Measurements from ENCODE around the gene FBXO33.

Gene FBXO33

DNA sequence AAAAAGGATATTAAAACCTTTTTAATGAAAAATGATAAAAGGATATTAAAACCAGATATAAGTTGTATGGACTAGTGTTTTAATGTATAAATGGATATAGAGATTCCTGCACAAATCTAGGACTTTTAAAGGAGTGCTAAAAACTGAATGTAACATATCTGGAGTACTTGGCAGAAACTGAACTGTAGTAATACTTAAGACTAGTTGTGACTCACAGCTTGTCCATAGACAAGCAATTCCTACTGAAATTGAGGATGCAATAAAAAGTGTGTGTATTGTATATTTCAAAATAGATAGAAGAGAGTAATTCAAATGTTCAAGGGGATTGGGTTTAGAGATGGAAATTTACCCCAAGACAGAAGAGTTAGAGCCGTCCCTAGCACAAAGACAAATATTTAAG lies 59.6 kb downstream of the FBXO33 start:
- TF ChIP-seq, protein P1, sequence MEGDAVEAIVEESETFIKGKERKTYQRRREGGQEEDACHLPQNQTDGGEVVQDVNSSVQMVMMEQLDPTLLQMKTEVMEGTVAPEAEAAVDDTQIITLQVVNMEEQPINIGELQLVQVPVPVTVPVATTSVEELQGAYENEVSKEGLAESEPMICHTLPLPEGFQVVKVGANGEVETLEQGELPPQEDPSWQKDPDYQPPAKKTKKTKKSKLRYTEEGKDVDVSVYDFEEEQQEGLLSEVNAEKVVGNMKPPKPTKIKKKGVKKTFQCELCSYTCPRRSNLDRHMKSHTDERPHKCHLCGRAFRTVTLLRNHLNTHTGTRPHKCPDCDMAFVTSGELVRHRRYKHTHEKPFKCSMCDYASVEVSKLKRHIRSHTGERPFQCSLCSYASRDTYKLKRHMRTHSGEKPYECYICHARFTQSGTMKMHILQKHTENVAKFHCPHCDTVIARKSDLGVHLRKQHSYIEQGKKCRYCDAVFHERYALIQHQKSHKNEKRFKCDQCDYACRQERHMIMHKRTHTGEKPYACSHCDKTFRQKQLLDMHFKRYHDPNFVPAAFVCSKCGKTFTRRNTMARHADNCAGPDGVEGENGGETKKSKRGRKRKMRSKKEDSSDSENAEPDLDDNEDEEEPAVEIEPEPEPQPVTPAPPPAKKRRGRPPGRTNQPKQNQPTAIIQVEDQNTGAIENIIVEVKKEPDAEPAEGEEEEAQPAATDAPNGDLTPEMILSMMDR (IDR thresholded peaks at IDR 0.05) = no peak
- TF ChIP-seq ZFX (IDR thresholded peaks at IDR 0.05; ENCODE audit: borderline replicate concordance) = no peak
- no peak overlapping the region for H3K27ac ChIP-seq

DNA sequence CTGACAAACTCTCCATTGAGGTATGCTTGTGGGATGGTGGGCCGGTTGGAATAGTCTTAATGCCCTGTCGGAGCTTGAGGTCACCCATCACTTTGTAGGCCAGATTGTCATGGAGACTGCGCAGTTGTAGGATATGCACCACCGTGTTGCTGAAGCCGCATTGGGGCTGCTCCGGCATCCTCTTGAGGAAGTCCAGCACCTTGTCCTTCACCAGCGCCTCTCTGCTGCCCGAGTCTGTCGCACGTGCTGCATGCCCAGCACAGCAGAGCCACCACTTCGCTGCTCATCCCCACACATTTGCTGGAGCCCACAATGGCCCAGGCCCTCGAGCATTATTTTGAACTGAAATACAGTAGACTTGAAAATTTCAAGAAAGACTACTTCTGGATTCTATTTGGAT lies 61.8 kb downstream of the FBXO33 start:
- H3K27ac ChIP-seq = no peak overlapping the region
- no peak for TF ChIP-seq ZFX (IDR thresholded peaks at IDR 0.05; ENCODE audit: borderline replicate concordance)
- TF ChIP-seq, protein P1 (IDR thresholded peaks at IDR 0.05) = no peak

DNA sequence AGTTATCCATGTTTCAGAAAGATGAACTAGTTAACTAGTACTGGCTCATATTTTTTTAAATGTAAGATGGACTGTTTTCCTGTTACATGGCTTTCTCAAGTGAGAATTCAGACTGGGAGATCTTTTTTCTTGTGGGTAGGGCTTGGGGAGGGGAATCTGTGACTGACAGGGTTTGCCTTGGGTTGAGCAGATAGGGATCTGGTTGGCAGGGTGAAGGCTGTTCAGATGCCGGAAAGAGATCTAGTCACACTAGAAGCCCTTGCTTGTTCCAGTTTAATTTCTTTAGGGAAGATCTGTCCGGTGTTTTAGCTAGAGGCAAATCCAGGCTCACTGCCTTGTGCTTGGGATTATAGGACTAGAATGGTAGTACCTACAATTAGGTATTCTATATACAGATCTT lies 63.2 kb downstream of the FBXO33 start:
- H3K27ac ChIP-seq = no peak overlapping the region
- TF ChIP-seq, protein P1 (IDR thresholded peaks at IDR 0.05) = no peak
- TF ChIP-seq ZFX (IDR thresholded peaks at IDR 0.05; ENCODE audit: borderline replicate concordance) = no peak

DNA sequence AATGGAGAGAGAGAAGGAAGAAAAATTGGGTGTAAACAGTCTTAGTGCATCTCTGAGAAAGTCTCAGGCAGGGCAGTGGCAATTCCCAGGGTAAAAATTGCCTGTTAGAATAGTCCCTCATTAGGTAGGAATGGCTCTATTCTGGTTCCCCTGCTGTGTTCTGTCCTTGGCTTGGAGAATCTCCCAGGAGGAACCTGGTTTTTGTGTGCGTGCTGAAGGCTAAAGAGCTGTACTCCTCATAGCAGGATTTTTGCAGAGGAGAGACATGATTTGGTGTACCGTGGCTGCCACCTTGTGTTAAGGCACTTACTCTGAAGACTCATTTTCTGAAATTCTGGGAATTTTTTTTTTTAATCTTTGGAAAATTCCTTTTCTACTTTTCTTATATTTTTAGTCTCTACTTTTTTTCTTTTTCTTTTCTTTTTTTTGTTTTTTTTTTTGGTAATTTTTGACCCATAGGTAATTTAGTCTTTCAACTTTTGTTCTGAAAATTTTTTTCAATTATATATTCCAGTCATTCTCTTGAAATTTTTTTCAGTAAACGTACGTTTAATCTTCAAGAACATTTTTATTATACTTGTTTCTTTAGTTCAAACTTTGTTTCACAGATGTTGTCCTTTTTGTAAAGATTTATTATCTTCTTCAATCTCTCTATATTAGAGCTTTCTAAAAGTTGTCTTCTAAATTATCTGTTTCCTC lies 63.8 kb downstream of the FBXO33 start:
- no peak overlapping the region for H3K27ac ChIP-seq
- TF ChIP-seq, protein P1 (IDR thresholded peaks at IDR 0.05) = peak; percentile 64
- TF ChIP-seq ZFX (IDR thresholded peaks at IDR 0.05; ENCODE audit: borderline replicate concordance) = no peak

DNA sequence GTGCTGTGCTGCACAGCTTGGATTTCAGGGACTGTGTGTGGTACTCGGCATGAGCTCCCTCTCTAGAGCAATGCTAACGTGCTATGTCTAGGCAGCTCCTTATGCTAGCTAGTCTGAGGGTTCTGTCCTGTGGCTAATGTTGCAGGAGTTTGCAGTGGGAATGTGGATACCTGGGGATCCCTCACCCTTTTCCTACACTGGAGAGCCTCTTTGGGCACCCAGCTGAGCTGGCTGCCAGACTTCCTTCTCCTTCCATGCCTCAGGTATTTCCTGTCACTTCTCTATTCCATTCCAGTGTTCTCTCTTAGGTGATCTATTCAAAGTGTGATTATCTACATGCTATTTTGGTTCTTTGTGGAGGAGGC lies 64.9 kb downstream of the FBXO33 start:
- TF ChIP-seq, protein P1 (IDR thresholded peaks at IDR 0.05) = no peak
- no peak for TF ChIP-seq ZFX (IDR thresholded peaks at IDR 0.05; ENCODE audit: borderline replicate concordance)
- no peak overlapping the region for H3K27ac ChIP-seq

DNA sequence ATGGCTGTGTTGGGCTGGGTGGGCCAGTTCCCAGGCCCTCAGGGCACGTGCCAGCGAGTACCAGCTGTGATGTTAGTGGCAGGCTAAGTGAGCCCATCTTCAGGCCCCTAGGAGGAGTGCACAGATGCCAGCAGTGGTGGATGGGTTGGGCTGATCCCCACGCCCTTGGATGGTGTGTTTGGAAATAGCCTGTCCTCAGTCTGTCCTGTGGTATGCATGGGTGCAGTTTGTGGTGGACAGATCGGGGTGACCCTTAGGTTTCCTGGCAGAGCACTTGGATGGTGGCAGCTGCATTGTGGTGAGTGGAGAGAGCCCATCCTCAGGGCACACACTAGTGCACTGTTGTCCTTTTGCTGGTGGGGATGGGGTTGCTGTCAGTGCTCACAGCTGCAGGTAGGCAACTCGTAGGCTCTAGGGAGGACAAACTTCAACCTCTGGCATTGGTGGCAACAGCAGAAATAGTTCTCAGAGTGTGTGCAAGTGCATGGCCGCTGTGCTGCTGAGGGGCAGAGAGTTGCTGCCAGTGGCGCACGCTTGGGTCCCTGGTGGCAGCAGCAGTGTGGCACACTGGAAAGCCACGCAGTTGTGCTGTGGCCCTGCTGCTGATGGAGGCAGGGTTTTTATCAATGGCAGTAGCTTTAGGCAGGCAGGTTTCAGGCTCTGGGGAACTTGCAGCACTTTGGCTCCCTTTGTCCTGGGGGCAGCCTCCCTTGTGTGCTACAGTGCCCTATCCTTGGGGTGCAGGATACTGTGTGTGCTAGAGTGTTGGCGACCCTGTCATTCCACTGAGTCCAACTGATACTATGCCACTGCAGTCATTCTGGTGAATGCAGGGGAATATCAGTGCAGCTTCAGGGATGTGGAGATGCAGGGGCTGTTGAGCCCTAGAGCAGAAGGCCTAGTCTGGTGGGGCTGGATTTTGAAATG lies 65.5 kb downstream of the FBXO33 start:
- TF ChIP-seq ZFX (IDR thresholded peaks at IDR 0.05; ENCODE audit: borderline replicate concordance) = no peak
- TF ChIP-seq, protein P1 (IDR thresholded peaks at IDR 0.05) = no peak
- no peak overlapping the region for H3K27ac ChIP-seq

DNA sequence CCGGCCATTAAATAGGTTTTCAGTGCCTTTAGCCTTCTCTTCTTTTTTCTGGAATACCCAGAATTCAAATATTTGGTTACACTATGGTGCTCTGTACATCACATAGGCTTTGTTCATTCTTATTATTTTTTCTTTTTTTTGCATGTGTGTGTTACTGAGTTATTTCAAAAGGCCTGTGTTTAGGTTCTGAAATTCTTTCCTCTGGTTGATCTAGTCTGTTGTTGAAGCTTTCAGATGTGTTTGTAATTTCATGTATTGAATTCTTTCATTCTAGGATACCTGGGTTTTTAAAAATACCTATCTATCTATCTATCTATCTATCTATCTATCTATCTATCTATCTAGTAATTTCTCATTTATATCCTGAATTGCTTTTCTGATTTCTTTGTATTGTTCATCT lies 66.9 kb downstream of the FBXO33 start:
- no peak for TF ChIP-seq ZFX (IDR thresholded peaks at IDR 0.05; ENCODE audit: borderline replicate concordance)
- TF ChIP-seq, protein P1 (IDR thresholded peaks at IDR 0.05) = no peak
- no peak overlapping the region for H3K27ac ChIP-seq
